GM12891 (cell line): ENCODE measurements around the gene DNAAF3.

ENCODE experiments used
- POLR2A ChIP-seq: IDR thresholded peaks from 2 replicates; pipeline ENCODE4 v1.6.1; 2011; ENCODE audit warnings: low read depth, low read length, control low read depth
- POLR2AphosphoS5 ChIP-seq: IDR thresholded peaks from 2 replicates; pipeline ENCODE4 v1.6.1; 2011; ENCODE audit warnings: low read depth, low read length, control low read depth
- POU2F2 ChIP-seq: IDR thresholded peaks from 2 replicates; pipeline ENCODE4 v1.6.1; 2011; ENCODE audit warnings: low read depth, mild to moderate bottlenecking, control low read depth, low read length, moderate library complexity
- SPI1 ChIP-seq: IDR thresholded peaks from 2 replicates; pipeline ENCODE4 v1.6.1; 2011; ENCODE audit warnings: low read depth, low read length, control low read depth

DNA sequence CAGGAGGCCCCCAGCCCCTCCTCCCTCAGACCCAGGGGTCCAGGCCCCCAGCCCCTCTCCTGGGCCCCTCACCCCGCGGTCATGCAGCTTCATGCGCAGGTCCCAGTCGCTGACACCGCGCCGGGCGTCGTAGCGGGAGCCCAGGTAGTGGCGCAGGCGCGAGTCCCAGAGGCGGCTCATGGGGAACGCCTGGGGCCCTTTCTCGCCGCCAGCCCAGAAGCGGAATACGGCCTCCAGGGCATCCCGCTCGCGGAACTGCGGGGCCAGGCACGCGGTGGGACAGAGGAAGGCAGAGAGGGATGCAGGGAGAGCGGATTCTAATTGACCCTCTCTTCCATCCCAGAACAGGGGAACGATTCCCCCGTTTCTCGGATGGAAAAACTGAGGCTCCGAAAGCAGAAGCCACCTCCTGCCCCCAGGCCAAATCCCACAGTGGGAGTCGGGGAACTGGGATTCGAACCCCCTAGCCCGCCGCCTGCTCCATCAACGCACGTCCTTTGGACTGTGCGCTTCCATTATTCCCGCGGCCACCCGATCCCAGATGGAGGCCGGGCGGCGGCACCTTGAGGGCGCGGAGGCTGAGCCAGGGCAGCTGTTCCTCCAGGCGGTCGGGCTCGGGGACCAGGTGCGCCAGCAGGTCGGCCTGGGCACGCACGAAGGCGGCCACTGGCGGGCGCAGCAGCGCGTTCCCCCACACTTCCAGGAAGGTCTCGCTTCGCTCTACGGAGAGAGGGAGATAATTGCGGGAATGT, 4.7 kb downstream of the DNAAF3 start:
- TF ChIP-seq POLR2AphosphoS5: no peak
- TF ChIP-seq POU2F2: no peak
- TF ChIP-seq POLR2A: no peak
- TF ChIP-seq SPI1: no peak
